ENCODE measurements around the gene TRIM46. TPM values are rescaled to one million over a fixed set of nuclear protein-coding genes. Genes with fewer than 3 reads are reported as not detected.
"Not testable (repeated sequence)": the region's sequence is repeated elsewhere in the genome, so short reads cannot be mapped to it uniquely, and the experiment has no call there.

The TRIM46 gene
- polyA plus RNA-seq, 4 donors = 2.7 to 6.4 (median 4.9) TPM

GRCh38 chr1:155186067-155186793 is 12.6 kb downstream of the TRIM46 start:
- DNase-seq (ENCODE audit: low read depth in 4 of 4, low spot score in 2 of 4) = no peak

- DNase-seq (ENCODE audit: low read depth in 4 of 4, low spot score in 2 of 4) = no peak
Measured at GRCh38 chr1:155186794-155187455, 13.3 kb downstream of the TRIM46 start.

GRCh38 chr1:155187456-155187891 is 13.8 kb downstream of the TRIM46 start:
- DNase-seq (ENCODE audit: low read depth in 4 of 4, low spot score in 2 of 4) = no peak

GRCh38 chr1:155188268-155188667 is 14.6 kb downstream of the TRIM46 start:
- DNase-seq (ENCODE audit: low read depth in 4 of 4, low spot score in 2 of 4) = no peak

- not testable (repeated sequence) for DNase-seq (ENCODE audit: low read depth in 4 of 4, low spot score in 2 of 4)
Measured at GRCh38 chr1:155189926-155190325, 16.3 kb downstream of the TRIM46 start.

GRCh38 chr1:155191904-155192303 is 18.3 kb downstream of the TRIM46 start:
- no peak for DNase-seq (ENCODE audit: low read depth in 4 of 4, low spot score in 2 of 4)

- no peak for DNase-seq (ENCODE audit: low read depth in 4 of 4, low spot score in 2 of 4)
Measured at GRCh38 chr1:155192346-155193274, 19.0 kb downstream of the TRIM46 start.

GRCh38 chr1:155193275-155193990 is 19.8 kb downstream of the TRIM46 start:
- peak in 1 of 4 donors; percentile 83 for DNase-seq (ENCODE audit: low read depth in 4 of 4, low spot score in 2 of 4)

GRCh38 chr1:155193991-155194240 is 20.3 kb downstream of the TRIM46 start:
- DNase-seq (ENCODE audit: low read depth in 4 of 4, low spot score in 2 of 4) = not testable (repeated sequence)

GRCh38 chr1:155195201-155196102 is 21.8 kb downstream of the TRIM46 start:
- no peak for DNase-seq (ENCODE audit: low read depth in 4 of 4, low spot score in 2 of 4)

- DNase-seq (ENCODE audit: low read depth in 4 of 4, low spot score in 2 of 4) = no peak
Measured at GRCh38 chr1:155196103-155196892, 22.6 kb downstream of the TRIM46 start.

GRCh38 chr1:155196893-155197638 is 23.4 kb downstream of the TRIM46 start:
- DNase-seq (ENCODE audit: low read depth in 4 of 4, low spot score in 2 of 4) = no peak

- DNase-seq (ENCODE audit: low read depth in 4 of 4, low spot score in 2 of 4) = no peak
Measured at GRCh38 chr1:155197901-155198546, 24.4 kb downstream of the TRIM46 start.

- DNase-seq (ENCODE audit: low read depth in 4 of 4, low spot score in 2 of 4) = no peak
Measured at GRCh38 chr1:155198547-155198906, 24.9 kb downstream of the TRIM46 start.

GRCh38 chr1:155199792-155200191 is 26.1 kb downstream of the TRIM46 start:
- DNase-seq (ENCODE audit: low read depth in 4 of 4, low spot score in 2 of 4) = no peak

GRCh38 chr1:155200920-155201319 is 27.3 kb downstream of the TRIM46 start:
- no peak for DNase-seq (ENCODE audit: low read depth in 4 of 4, low spot score in 2 of 4)

GRCh38 chr1:155202198-155202597 is 28.5 kb downstream of the TRIM46 start:
- DNase-seq (ENCODE audit: low read depth in 4 of 4, low spot score in 2 of 4) = no peak
